Aorta (tissue), 5 donors: ENCODE measurements around the gene SOX30. TPM values are rescaled to one million over a fixed set of nuclear protein-coding genes. Genes with fewer than 3 reads are reported as not detected.

ENCODE experiments used
- ATAC-seq: fragments of 200-7000 bp; cut with Tn5 transposase; one replicate; pipeline ENCODE4 v1.9.1; 2022; ENCODE audit warnings: moderate library complexity; ENCODE audit not compliant: low FRiP score
- DNase-seq, 2 donors: peaks; one replicate each; pipeline ENCODE4 v3.0.0-alpha.2; 2020
- H3K27ac ChIP-seq, 2 donors: one replicate each; pipeline ENCODE4 v1.5.1; 2013; ENCODE audit warnings: low read length in 2 of 2, mild to moderate bottlenecking in 2 of 2, moderate library complexity in 2 of 2, control low read depth in 1 of 2, inconsistent platforms in 1 of 2, low read depth in 1 of 2
- H3K27me3 ChIP-seq, 2 donors: one replicate each; pipeline ENCODE4 v1.6.1; 2013; ENCODE audit warnings: control low read depth in 1 of 2, low read length in 1 of 2, mild to moderate bottlenecking in 1 of 2, moderate library complexity in 1 of 2; ENCODE audit not compliant: insufficient read depth in 2 of 2, control insufficient read depth in 1 of 2
- H3K36me3 ChIP-seq, 2 donors: one replicate each; pipeline ENCODE4 v1.6.1; 2013; ENCODE audit warnings: control low read depth in 1 of 2, low read length in 1 of 2, mild to moderate bottlenecking in 1 of 2; ENCODE audit not compliant: insufficient read depth in 2 of 2, control insufficient read depth in 1 of 2
- H3K4me1 ChIP-seq, 2 donors: one replicate each; pipeline ENCODE4 v1.6.1; 2013; ENCODE audit warnings: low read length in 2 of 2, control low read depth in 1 of 2, mild to moderate bottlenecking in 1 of 2, moderate library complexity in 1 of 2; ENCODE audit not compliant: insufficient read depth in 2 of 2, control insufficient read depth in 1 of 2
- H3K4me3 ChIP-seq, 2 donors: one replicate each; pipeline ENCODE4 v1.5.1; 2013; ENCODE audit warnings: low read length in 2 of 2, control low read depth in 1 of 2, mild to moderate bottlenecking in 1 of 2
- H3K9me3 ChIP-seq: one replicate; pipeline ENCODE4 v1.6.1; 2013; ENCODE audit warnings: mild to moderate bottlenecking, low read length; ENCODE audit not compliant: control insufficient read depth
- WGBS, 2 donors: extraction: QIAGEN DNeasy Blood & Tissue Kit; methylation state at CpG; one replicate each; pipeline ENCODE4 v1.1.7; 2013; 5-methylcytosine and 5-hydroxymethylcytosine counted together
- intact Hi-C, 2 donors: fragments of 100-400 bp; cut with DNase I; formaldehyde crosslinking; loops; one replicate each; pipeline versions ENCODE4 v1.14.2 to v1.15.0; 2022
- polyA plus RNA-seq, 2 donors: library from polyadenylated mRNA; stranded (reverse); fragments of 200-250 nt; gene quantifications; one replicate each; pipeline ENCODE4 v1.2.3, GENCODE V29; 2013
- total RNA-seq, 2 donors: library from RNA; stranded (reverse); fragmentation: NEBNext Ultra II Directional; extraction: Animal tissue kit (Norgen Biotek cat#: 25700); gene quantifications; one replicate each; pipeline ENCODE4 v1.2.1, GENCODE V29; 2021
- donor health status: healthy with polysubstance abuse.
- donor health status: Bipolar disorder and iron deficiency.
- donor health status: DM: no; HTN: no; CAD: no.
- donor health status: DM: no; HTN: no; CAD: no.
- donor health status: DM: yes; HTN: yes; CAD: no.

The SOX30 gene
- total and polyA plus RNA-seq, 4 donors: 0.12 TPM; not detected in 3

DNA sequence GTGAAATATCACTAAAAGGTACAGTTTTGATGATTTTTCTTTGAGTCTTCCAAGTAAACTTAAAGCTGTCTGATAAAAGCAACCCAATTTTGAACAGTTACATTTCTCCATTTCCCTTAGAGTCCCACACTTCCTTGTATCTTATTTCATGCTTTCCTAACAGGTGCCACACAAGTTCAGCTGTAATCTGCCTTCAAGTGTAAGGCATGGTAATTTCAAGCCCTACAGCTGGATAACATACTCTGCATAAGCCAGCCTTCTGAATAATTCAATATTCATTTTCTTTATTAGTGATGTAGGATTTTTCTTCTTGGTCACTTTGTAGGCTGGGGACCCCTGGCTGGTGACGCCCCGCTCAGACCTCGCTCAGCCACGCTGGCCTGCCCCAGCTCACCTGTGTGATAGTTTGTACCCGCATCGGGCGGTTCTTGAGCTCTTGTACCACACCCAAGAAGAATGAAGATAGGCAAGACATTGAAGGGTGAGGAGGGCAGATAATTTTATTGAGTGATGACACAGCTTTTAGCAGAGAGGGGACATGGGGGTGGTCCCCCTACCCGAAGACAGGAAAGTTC, 34.0 kb downstream of the SOX30 start:
- intact Hi-C loops: no loop called here

DNA sequence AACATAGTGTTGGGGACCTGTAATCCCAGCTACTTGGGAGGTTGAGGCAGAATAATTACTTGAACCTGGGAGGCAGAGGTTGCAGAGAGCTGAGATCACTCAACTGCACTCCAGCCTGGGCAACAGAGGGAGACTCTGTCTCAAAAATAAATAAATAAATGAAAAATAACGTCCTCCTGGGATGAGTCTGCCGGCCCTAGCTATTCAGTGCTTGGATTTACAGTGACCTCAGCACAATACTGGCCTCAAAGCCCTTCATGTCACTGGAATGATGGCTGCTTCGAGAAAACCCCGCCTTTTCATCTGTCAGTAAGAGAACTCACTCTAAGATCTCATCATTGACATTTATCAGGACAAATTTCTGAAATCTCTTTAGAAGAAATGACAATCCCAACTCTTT, 35.5 kb downstream of the SOX30 start:
- no peak overlapping the region for H3K4me3 ChIP-seq
- no peak overlapping the region for H3K27ac ChIP-seq
- ATAC-seq (no peak), DNase-seq (no peak)
- no peaks in the 10 kb centered on the region for H3K4me1 ChIP-seq
- WGBS, 2 donors: 78 to 83% methylated on average over 4 of the region's 4 CpGs
- intact Hi-C loops: no loop called here
- no peaks in the 10 kb centered on the region for H3K27me3 ChIP-seq
- no peaks in the 10 kb centered on the region for H3K36me3 ChIP-seq
- no peaks in the 10 kb centered on the region for H3K9me3 ChIP-seq

More for the DNA sequence above, 34.0 kb downstream of the SOX30 start:
- DNase-seq: no peak
- WGBS, 2 donors: 99% methylated on average over 8 of the region's 8 CpGs
- no peak for ATAC-seq
- no peak overlapping the region for H3K27ac ChIP-seq
- H3K4me1 ChIP-seq: no peaks in the 10 kb centered on the region
- no peaks in the 10 kb centered on the region for H3K9me3 ChIP-seq
- no peaks in the 10 kb centered on the region for H3K27me3 ChIP-seq
- no peaks in the 10 kb centered on the region for H3K36me3 ChIP-seq
- no peak overlapping the region for H3K4me3 ChIP-seq

DNA sequence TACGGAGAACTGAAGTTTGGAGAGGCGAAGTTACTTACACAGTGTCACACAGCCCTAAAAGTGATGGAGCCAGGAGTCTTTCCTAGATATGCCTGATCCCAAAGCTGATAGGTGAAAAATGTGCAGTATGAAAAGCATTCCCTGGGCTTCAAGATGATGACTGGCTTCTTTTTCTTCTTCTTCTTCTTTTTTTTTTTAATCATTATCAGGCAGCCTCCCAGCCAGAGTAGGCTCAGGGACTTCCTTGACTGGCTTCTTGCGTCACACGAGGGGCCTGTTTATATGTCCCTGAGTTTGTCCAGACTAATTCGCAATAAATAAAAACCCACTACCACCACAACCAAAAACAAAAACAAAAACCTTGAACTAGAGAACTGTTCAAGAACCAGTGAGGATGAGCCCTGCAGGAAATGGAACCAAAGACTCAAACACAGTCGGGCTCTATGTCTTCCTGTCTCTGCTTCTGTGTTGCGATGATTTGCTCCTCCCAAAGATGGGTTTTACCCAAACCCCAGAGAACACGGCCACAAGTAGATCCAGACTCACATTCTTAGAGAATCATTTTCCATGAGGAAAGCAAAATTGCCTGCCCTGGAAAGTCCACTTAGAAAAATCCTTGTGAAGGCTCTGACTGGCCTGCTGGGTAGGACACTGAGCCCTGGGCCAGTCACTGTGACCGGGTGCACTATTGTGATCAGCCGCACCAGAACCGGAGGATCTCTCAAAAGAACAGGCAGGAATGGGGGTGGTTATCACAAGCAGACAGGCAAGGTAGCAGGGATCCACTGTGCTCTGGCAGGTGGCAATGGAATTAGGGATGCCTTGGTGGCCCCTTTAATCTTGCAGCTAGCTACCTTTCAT, 38.6 kb downstream of the SOX30 start:
- Histone ChIP-seq H3K9me3 (no peaks in the 10 kb centered on the region), H3K27ac (no peak overlapping the region), H3K27me3 (no peaks in the 10 kb centered on the region), H3K4me3 (no peak overlapping the region), H3K4me1 (peaks cover 2 to 4% of the 10 kb centered on the region in 2 donors), H3K36me3 (no peaks in the 10 kb centered on the region)
- WGBS, 2 donors: 92% methylated on average over 11 of the region's 11 CpGs
- no peak for DNase-seq
- intact Hi-C loops: no loop called here
- ATAC-seq: no peak

DNA sequence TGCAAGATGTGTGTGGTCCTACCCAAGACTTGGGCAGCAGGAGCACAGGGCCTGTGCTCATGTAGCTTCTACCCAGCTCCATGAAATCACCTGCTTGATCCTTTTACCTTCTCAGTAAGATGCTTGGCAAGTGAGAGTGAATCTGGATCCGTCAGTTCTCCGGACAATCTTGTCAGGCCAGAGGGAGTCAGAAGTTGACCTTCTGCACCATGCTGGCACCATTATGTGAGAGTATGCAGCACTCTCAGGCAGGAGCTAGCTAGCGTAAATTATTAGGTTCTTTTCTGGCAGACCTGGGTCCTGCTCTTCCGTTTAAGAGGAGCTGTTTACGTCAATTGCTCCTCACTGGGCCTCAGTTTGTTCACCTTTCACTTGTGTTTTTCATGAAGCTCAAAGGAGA, 39.7 kb downstream of the SOX30 start:
- H3K27ac ChIP-seq: no peak overlapping the region
- ATAC-seq (no peak), DNase-seq (no peak)
- H3K9me3 ChIP-seq: no peaks in the 10 kb centered on the region
- WGBS, 2 donors: 91 to 94% methylated on average over 5 of the region's 5 CpGs
- intact Hi-C loops: no loop called here
- H3K4me1 ChIP-seq: peaks cover 2 to 7% of the 10 kb centered on the region in 2 donors
- H3K36me3 ChIP-seq: no peaks in the 10 kb centered on the region
- no peaks in the 10 kb centered on the region for H3K27me3 ChIP-seq
- no peak overlapping the region for H3K4me3 ChIP-seq

DNA sequence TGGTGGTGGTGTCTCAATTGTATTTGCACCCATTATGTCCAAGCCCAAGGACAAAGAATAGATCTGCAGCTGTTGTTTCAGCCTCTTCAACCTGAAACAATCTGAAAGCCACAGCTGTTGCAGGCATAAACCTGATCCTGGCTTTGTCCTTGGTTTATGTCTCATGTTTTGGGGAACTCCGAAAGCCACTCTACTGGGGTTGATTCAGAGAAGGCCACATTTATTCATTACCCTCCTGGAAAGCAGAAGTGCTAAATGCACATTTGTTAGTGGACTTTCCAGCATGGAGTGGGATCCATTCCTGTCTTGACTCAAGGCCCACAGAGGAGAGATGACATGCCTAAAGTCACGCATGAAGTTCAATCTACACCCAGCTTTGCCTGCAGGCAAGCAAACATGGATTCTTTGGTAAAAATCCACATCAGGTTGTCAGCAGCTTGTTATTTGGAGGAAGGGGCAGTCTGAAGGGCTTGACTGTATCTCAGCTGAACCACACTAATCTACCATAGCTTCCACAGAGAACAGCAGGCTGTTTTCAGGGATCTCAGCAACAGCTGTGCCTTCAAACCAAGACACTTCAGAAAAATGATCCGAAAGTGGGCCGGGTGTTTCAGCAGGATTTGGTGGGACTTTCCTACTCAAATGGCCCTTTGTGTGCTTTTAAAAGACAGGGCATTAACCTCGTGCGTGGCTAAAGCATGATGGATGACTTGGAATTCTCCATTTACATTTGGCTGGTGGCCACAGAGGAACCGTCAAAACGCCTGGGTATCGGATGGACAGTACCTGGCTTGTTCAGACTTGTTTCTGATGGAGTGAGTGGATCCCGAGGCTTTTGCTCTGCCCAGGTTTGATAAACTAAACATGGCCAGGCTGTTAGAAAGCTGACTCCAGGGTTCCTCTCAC, 40.4 kb downstream of the SOX30 start:
- Histone ChIP-seq H3K27me3 (no peaks in the 10 kb centered on the region), H3K9me3 (no peaks in the 10 kb centered on the region), H3K4me1 (peaks cover 2 to 7% of the 10 kb centered on the region in 2 donors), H3K27ac (no peak overlapping the region), H3K4me3 (no peak overlapping the region), H3K36me3 (no peaks in the 10 kb centered on the region)
- DNase-seq (no peak), ATAC-seq (no peak)
- WGBS, 2 donors: 79 to 83% methylated on average over 10 of the region's 10 CpGs
- intact Hi-C loops: no loop called here

DNA sequence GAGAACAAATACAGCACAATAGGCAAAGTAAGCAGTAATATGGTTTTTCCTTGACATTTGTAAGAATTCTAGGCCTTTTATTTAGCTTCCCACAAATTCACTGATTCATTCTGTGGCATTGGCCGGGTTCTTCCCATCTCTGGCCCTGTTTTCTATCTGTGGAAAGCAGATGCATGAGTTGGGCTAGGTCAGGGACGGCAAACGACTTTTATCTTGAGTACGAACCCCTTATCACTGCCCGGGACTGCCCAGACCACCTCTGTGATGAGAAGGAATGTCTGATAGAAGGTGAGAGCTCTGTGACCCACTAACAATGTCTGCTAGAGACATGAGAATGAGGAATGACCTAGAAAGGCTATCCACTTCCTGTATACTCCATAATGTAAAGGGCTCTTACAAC, 41.2 kb downstream of the SOX30 start:
- Histone ChIP-seq H3K4me1 (peaks cover 2 to 7% of the 10 kb centered on the region in 2 donors), H3K27ac (no peak overlapping the region), H3K27me3 (no peaks in the 10 kb centered on the region), H3K4me3 (no peak overlapping the region), H3K9me3 (no peaks in the 10 kb centered on the region), H3K36me3 (no peaks in the 10 kb centered on the region)
- DNase-seq (no peak), ATAC-seq (no peak)
- intact Hi-C loops: no loop called here
- 72 to 77% methylated on average over 5 of the region's 5 CpGs for WGBS, 2 donors

DNA sequence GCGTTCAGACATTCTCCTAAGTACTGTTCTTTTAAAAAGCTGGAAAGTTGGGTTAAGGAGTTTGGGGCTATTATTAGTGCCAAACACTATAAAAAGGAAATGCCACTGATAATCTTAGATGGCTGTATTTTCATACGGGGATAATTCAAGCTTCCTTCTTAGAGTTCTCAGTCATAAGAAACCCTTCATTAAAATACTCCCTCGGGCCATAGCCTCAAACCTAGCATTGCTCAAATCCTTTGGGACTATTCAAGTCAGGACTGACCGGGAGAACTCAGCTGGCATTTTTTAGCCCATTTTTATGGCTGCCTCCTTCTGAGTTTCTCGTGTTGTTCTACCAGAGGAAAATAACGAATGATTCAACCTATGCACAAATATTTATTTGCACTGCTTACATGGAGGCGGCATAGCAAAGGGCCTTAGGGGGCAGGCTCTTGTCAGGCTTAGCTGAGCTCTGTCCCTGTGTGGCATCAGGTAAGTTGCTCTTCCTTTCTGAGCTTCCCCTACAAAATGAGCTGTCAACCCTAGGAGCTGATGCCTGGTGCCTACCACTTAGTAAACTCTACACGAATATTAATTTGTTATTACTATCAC, 43.2 kb downstream of the SOX30 start:
- Histone ChIP-seq H3K4me3 (no peak overlapping the region), H3K9me3 (no peaks in the 10 kb centered on the region), H3K36me3 (no peaks in the 10 kb centered on the region), H3K27ac (peak overlapping the region in 1 of 2 donors; percentile 73), H3K4me1 (peaks cover 2 to 7% of the 10 kb centered on the region in 2 donors), H3K27me3 (no peaks in the 10 kb centered on the region)
- WGBS, 2 donors: 12 to 14% methylated on average over 8 of the region's 8 CpGs
- DNase-seq: no peak
- ATAC-seq: peak; percentile 61
- intact Hi-C loops: no loop called here

DNA sequence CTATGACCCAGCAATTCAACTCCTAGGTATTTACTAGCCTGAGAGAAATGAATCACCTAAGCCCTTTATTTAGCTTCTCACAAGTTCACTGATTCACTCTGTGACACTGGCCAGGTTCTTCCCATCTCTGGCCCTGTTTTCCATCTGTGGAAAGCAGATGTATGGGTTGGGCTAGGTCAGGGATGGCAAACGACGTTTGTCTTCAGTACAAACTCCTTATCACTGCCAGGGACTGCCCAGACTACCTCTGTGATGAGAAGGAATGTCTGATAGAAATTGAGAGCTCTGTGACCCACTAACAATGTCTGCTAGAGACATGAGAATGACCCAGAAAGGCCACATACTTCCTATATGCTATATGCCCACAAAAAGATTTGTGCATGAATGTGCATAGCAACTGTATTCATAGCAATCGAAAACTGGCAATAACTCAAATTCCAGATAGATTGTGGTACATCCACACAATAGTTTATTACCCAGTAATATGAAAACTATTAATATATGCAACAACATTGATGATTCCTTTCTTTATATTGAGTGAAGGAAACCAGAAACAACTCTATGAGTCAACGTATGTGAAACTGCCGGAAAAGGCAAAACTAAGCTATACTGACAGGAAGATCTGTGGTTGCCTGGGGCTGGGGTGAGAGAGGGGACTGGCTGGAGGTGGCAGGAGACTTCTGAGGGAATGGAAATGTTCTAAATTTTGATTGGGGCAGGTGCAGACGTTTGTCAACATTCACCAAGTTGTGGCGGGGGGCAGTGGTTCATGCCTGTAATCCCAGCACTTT, 44.7 kb downstream of the SOX30 start:
- DNase-seq (no peak), ATAC-seq (no peak)
- Histone ChIP-seq H3K9me3 (no peaks in the 10 kb centered on the region), H3K36me3 (no peaks in the 10 kb centered on the region), H3K27me3 (no peaks in the 10 kb centered on the region), H3K4me1 (peaks cover 2 to 7% of the 10 kb centered on the region in 2 donors), H3K27ac (no peak overlapping the region), H3K4me3 (no peak overlapping the region)
- intact Hi-C loops: no loop called here
- 71 to 82% methylated on average over 7 of the region's 7 CpGs for WGBS, 2 donors
